Lung (tissue), 12 donors: ENCODE measurements around the gene ENPP5. TPM values are rescaled to one million over a fixed set of nuclear protein-coding genes. Genes with fewer than 3 reads are reported as not detected.
"Not testable (repeated sequence)": the region's sequence is repeated elsewhere in the genome, so short reads cannot be mapped to it uniquely, and the experiment has no call there.

Source experiments
- ATAC-seq: fragments of 200-7000 bp; cut with Tn5 transposase; one replicate; pipeline ENCODE4 v1.9.1; 2020; ENCODE audit warnings: moderate number of reproducible peaks; ENCODE audit not compliant: insufficient read depth, low FRiP score
- DNase-seq, 3 donors: peaks; one replicate each; pipeline ENCODE4 v3.0.0-alpha.2; 2013 to 2017
- H3K27ac ChIP-seq, 2 donors: one replicate each; pipeline ENCODE4 v1.5.1; 2013; ENCODE audit warnings: mild to moderate bottlenecking in 2 of 2, moderate library complexity in 2 of 2, control low read depth in 1 of 2, inconsistent platforms in 1 of 2, low read depth in 1 of 2, low read length in 1 of 2
- H3K27me3 ChIP-seq, 3 donors: one replicate each; pipeline ENCODE4 v1.5.1; 2013; ENCODE audit warnings: low read length in 2 of 3; ENCODE audit not compliant: control insufficient read depth in 3 of 3, insufficient read depth in 3 of 3
- H3K36me3 ChIP-seq, 4 donors: one replicate each; pipeline ENCODE4 v1.5.1; 2013; ENCODE audit warnings: low read length in 4 of 4, mild to moderate bottlenecking in 1 of 4, moderate library complexity in 1 of 4; ENCODE audit not compliant: control insufficient read depth in 4 of 4, insufficient read depth in 4 of 4
- H3K4me1 ChIP-seq, 5 donors: one replicate each; pipeline ENCODE4 v1.5.1; 2013; ENCODE audit warnings: low read length in 5 of 5, mild to moderate bottlenecking in 2 of 5, moderate library complexity in 1 of 5; ENCODE audit not compliant: control insufficient read depth in 5 of 5, insufficient read depth in 5 of 5
- H3K4me3 ChIP-seq: one replicate; pipeline ENCODE4 v1.5.1; 2013; ENCODE audit warnings: mild to moderate bottlenecking, control low read depth, moderate library complexity
- H3K9ac ChIP-seq, 2 donors: one replicate each; pipeline ENCODE4 v1.5.1; 2013; ENCODE audit warnings: low read length in 2 of 2, control low read depth in 1 of 2; ENCODE audit not compliant: insufficient read depth in 1 of 2
- H3K9me3 ChIP-seq, 4 donors: one replicate each; pipeline ENCODE4 v1.5.1; 2013; ENCODE audit warnings: low read length in 3 of 4, mild to moderate bottlenecking in 1 of 4, moderate library complexity in 1 of 4; ENCODE audit not compliant: control insufficient read depth in 4 of 4, insufficient read depth in 3 of 4
- WGBS, 2 donors: extraction: QIAGEN DNeasy Blood & Tissue Kit; methylation state at CpG; one replicate each; pipeline ENCODE4 v1.1.7; 2013; 5-methylcytosine and 5-hydroxymethylcytosine counted together
- polyA plus RNA-seq, 2 donors: library from polyadenylated mRNA; stranded (reverse); fragments of 200-250 nt; gene quantifications; one replicate each; pipeline ENCODE4 v1.2.1, GENCODE V29; 2013
- total RNA-seq, 2 donors: library from RNA; depleted of rRNA in 1 of 2; stranded (reverse); fragments of >200 nt in 1 of 2; gene quantifications; one replicate each; pipeline ENCODE4 v1.2.1, GENCODE V29; 2014 to 2021
- TF ChIP-seq, protein P1 (sequence below): IDR thresholded peaks from 2 replicates; pipeline ENCODE4 v1.5.1; 2012; ENCODE audit warnings: mild to moderate bottlenecking; ENCODE audit errors: control extremely low read depth, extremely low read depth
- donor health status: control.
- donor health status: control.
- donor health status: Bipolar disorder and iron deficiency.
- donor health status: healthy.
- donor health status: DM: yes; HTN: yes; CAD: no.

The ENPP5 gene
- total and polyA plus RNA-seq, 4 donors, result 5.0 to 19.2 (median 8.4) TPM

- no peaks in the 10 kb centered on the region for H3K4me1 ChIP-seq
- peaks cover 0 to 2% (median 0%) of the 10 kb centered on the region in 3 donors for H3K27me3 ChIP-seq
- DNase-seq (no peak), ATAC-seq (no peak)
- TF ChIP-seq, protein P1, sequence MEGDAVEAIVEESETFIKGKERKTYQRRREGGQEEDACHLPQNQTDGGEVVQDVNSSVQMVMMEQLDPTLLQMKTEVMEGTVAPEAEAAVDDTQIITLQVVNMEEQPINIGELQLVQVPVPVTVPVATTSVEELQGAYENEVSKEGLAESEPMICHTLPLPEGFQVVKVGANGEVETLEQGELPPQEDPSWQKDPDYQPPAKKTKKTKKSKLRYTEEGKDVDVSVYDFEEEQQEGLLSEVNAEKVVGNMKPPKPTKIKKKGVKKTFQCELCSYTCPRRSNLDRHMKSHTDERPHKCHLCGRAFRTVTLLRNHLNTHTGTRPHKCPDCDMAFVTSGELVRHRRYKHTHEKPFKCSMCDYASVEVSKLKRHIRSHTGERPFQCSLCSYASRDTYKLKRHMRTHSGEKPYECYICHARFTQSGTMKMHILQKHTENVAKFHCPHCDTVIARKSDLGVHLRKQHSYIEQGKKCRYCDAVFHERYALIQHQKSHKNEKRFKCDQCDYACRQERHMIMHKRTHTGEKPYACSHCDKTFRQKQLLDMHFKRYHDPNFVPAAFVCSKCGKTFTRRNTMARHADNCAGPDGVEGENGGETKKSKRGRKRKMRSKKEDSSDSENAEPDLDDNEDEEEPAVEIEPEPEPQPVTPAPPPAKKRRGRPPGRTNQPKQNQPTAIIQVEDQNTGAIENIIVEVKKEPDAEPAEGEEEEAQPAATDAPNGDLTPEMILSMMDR, result no peak
- no peak overlapping the region for H3K9ac ChIP-seq
- no peak overlapping the region for H3K4me3 ChIP-seq
- H3K9me3 ChIP-seq, result no peaks in the 10 kb centered on the region
- no peaks in the 10 kb centered on the region for H3K36me3 ChIP-seq
- no peak overlapping the region for H3K27ac ChIP-seq
Measured at GRCh38 chr6:46156701-46157100, 14.1 kb downstream of the ENPP5 start.

DNA sequence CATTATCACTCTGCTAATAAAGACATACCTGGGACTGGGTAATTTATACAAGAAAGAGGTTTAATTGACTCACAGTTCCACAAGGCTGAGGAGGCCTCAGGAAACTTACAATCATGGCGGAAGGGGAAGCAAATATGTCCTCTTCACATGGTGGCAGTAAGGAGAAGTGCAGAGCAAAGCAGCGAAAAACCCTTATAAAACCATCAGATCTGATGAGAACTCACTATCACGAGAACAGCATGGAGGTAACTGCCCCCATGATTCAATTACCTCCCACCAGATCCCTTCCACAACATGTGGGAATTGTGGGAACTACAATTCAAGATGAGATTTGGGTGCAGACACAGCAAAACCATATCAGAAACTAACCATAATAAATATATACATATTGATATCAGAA is 21.7 kb downstream of the ENPP5 start:
- not testable (repeated sequence) for H3K4me3 ChIP-seq, H3K9me3 ChIP-seq, H3K36me3 ChIP-seq, DNase-seq, H3K27ac ChIP-seq, H3K4me1 ChIP-seq, H3K27me3 ChIP-seq, H3K9ac ChIP-seq, ATAC-seq
- 95 to 97% methylated on average over 3 of the region's 3 CpGs for WGBS, 2 donors

GRCh38 chr6:46144270-46144669 is 26.5 kb downstream of the ENPP5 start:
- Histone ChIP-seq H3K4me3 (no peak overlapping the region), H3K9me3 (no peaks in the 10 kb centered on the region), H3K27me3 (no peaks in the 10 kb centered on the region), H3K4me1 (peaks cover 0 to 2% (median 0%) of the 10 kb centered on the region in 5 donors), H3K9ac (no peak overlapping the region), H3K27ac (no peak overlapping the region), H3K36me3 (peaks cover 0 to 2% (median 0%) of the 10 kb centered on the region in 4 donors)
- no peak for ATAC-seq
- WGBS, 2 donors, result 55 to 74% methylated on average over 1 of the region's 1 CpG
- DNase-seq, result peak in 1 of 3 donors; percentile 17
- TF ChIP-seq, protein P1, result no peak

DNA sequence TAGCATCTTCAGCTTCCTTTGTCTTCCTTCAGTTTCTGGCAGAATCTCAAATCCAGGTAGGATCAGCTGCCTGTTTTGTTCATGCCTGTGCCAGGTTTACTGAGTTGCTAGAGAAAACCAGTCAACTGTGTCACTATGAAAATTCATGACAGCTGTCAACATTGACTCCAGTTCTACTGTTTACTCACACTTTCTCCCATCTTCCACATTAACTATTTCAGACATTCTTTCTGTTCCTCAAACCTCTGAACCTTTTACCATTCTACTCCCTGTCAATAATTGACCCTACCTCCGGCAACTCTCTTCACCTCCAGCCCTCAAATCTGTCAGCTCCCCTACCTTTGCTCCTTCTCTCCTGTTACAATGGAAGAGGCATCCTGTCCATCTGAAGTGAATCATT is 32.5 kb downstream of the ENPP5 start:
- Histone ChIP-seq H3K9ac (no peak overlapping the region), H3K4me1 (peaks cover 0 to 21% (median 0%) of the 10 kb centered on the region in 5 donors), H3K4me3 (no peak overlapping the region), H3K27me3 (peaks cover 0 to 2% (median 0%) of the 10 kb centered on the region in 3 donors), H3K9me3 (no peaks in the 10 kb centered on the region), H3K36me3 (peaks cover 0 to 2% (median 0%) of the 10 kb centered on the region in 4 donors), H3K27ac (no peak overlapping the region)
- no peak for ATAC-seq
- no peak for DNase-seq
- TF ChIP-seq, protein P1, result no peak
- 88 to 97% methylated on average over 1 of the region's 1 CpG for WGBS, 2 donors
